HCT116 (cell line): Measurements from ENCODE around the gene ACOX3.

Source experiments
- ELF1 ChIP-seq: IDR thresholded peaks from 2 replicates; pipeline ENCODE4 v1.6.1; 2012; ENCODE audit warnings: low read depth, borderline replicate concordance
- EZH2 ChIP-seq: fragments of 200-600 bp; sonication (generic); IDR thresholded peaks from 2 replicates; pipeline ENCODE4 v1.6.1; 2017; ENCODE audit warnings: antibody characterized with exemption, mixed run types
- EZH2phosphoT487 ChIP-seq: fragments of 200-600 bp; IDR thresholded peaks from 2 replicates; pipeline ENCODE4 v1.6.1; 2018; ENCODE audit warnings: antibody characterized with exemption, borderline replicate concordance
- POLR2A ChIP-seq: IDR thresholded peaks from 2 replicates; pipeline ENCODE4 v1.7.0; 2011; ENCODE audit warnings: borderline replicate concordance; ENCODE audit not compliant: insufficient read depth, insufficient read length; ENCODE audit errors: extremely low read depth
- POLR2AphosphoS5 ChIP-seq: IDR thresholded peaks from 2 replicates; pipeline ENCODE4 v1.6.1; 2011; ENCODE audit warnings: mild to moderate bottlenecking, low read depth, low read length, moderate library complexity
- RAD21 ChIP-seq: IDR thresholded peaks from 2 replicates; pipeline ENCODE4 v1.6.1; 2012; ENCODE audit warnings: low read depth, mild to moderate bottlenecking
- SIN3A ChIP-seq: IDR thresholded peaks from 2 replicates; pipeline ENCODE4 v1.6.1; 2012; ENCODE audit warnings: low read depth
- SP1 ChIP-seq: IDR thresholded peaks from 2 replicates; pipeline ENCODE4 v1.6.1; 2012; ENCODE audit warnings: low read depth
- ZFX ChIP-seq: fragments of 450-650 bp; IDR thresholded peaks from 2 replicates; pipeline ENCODE4 v1.6.1; 2017
- TF ChIP-seq, protein P1 (sequence below): IDR thresholded peaks from 2 replicates; pipeline ENCODE4 v1.6.1; 2011; ENCODE audit warnings: mild to moderate bottlenecking, low read length, moderate library complexity; ENCODE audit not compliant: insufficient replicate concordance; ENCODE audit errors: extremely low read depth
- TF ChIP-seq, protein P2 (sequence below): IDR thresholded peaks from 2 replicates; pipeline ENCODE4 v1.6.1; 2012
- TF ChIP-seq, protein P3 (sequence below), 3 experiments: fragments of 200-600 bp in 1 of 3; sonication (generic) in 1 of 3; IDR thresholded peaks in 2 of 3; conservative IDR thresholded peaks in 1 of 3; 2 replicates each; pipeline ENCODE4 v1.5.1; 2012 to 2017; ENCODE audit warnings: low read depth in 2 of 3, low read length in 2 of 3, antibody characterized with exemption in 1 of 3, borderline replicate concordance in 1 of 3, control low read depth in 1 of 3, mild to moderate bottlenecking in 1 of 3, mixed read lengths in 1 of 3, mixed run types in 1 of 3, moderate library complexity in 1 of 3; ENCODE audit not compliant: insufficient read depth in 1 of 3
- TF ChIP-seq, protein P4 (sequence below): IDR thresholded peaks from 2 replicates; pipeline ENCODE4 v1.6.1; 2012; ENCODE audit warnings: low read depth

DNA sequence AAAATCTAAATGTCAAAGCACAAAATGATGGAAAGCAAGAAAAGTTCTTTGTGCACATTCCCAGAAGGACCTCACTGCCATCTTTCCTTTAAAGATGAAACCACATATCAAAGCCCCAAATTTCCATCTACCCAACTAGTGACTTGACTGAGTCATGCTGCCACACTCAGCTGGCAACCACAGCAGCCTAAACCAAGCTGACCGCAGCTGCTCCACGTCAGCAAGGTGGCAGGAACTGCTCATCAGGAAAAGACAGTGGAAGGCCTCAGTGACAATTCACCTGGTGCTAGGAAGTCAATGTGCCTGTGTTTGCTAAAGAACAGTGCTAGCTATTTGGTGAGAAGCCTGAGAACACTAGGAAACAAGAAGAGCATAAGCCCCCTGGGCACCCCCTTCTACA lies 26.1 kb downstream of the ACOX3 start:
- TF ChIP-seq, protein P1, sequence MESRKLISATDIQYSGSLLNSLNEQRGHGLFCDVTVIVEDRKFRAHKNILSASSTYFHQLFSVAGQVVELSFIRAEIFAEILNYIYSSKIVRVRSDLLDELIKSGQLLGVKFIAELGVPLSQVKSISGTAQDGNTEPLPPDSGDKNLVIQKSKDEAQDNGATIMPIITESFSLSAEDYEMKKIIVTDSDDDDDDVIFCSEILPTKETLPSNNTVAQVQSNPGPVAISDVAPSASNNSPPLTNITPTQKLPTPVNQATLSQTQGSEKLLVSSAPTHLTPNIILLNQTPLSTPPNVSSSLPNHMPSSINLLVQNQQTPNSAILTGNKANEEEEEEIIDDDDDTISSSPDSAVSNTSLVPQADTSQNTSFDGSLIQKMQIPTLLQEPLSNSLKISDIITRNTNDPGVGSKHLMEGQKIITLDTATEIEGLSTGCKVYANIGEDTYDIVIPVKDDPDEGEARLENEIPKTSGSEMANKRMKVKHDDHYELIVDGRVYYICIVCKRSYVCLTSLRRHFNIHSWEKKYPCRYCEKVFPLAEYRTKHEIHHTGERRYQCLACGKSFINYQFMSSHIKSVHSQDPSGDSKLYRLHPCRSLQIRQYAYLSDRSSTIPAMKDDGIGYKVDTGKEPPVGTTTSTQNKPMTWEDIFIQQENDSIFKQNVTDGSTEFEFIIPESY, result no peak
- no peak for TF ChIP-seq POLR2A
- TF ChIP-seq, protein P2, sequence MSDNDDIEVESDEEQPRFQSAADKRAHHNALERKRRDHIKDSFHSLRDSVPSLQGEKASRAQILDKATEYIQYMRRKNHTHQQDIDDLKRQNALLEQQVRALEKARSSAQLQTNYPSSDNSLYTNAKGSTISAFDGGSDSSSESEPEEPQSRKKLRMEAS, result no peak
- no peak for TF ChIP-seq ZFX
- TF ChIP-seq, protein P3, sequence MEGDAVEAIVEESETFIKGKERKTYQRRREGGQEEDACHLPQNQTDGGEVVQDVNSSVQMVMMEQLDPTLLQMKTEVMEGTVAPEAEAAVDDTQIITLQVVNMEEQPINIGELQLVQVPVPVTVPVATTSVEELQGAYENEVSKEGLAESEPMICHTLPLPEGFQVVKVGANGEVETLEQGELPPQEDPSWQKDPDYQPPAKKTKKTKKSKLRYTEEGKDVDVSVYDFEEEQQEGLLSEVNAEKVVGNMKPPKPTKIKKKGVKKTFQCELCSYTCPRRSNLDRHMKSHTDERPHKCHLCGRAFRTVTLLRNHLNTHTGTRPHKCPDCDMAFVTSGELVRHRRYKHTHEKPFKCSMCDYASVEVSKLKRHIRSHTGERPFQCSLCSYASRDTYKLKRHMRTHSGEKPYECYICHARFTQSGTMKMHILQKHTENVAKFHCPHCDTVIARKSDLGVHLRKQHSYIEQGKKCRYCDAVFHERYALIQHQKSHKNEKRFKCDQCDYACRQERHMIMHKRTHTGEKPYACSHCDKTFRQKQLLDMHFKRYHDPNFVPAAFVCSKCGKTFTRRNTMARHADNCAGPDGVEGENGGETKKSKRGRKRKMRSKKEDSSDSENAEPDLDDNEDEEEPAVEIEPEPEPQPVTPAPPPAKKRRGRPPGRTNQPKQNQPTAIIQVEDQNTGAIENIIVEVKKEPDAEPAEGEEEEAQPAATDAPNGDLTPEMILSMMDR (IDR thresholded peaks at IDR 0.05 in 2 of 3, conservative IDR thresholded peaks at IDR 0.05 in 1 of 3; ENCODE audit: borderline replicate concordance in 1 of 3, insufficient read depth in 1 of 3, low read depth in 2 of 3, low read length in 2 of 3), result no peak
- no peak for TF ChIP-seq SIN3A
- TF ChIP-seq EZH2, result no peak
- no peak for TF ChIP-seq RAD21
- TF ChIP-seq, protein P4, sequence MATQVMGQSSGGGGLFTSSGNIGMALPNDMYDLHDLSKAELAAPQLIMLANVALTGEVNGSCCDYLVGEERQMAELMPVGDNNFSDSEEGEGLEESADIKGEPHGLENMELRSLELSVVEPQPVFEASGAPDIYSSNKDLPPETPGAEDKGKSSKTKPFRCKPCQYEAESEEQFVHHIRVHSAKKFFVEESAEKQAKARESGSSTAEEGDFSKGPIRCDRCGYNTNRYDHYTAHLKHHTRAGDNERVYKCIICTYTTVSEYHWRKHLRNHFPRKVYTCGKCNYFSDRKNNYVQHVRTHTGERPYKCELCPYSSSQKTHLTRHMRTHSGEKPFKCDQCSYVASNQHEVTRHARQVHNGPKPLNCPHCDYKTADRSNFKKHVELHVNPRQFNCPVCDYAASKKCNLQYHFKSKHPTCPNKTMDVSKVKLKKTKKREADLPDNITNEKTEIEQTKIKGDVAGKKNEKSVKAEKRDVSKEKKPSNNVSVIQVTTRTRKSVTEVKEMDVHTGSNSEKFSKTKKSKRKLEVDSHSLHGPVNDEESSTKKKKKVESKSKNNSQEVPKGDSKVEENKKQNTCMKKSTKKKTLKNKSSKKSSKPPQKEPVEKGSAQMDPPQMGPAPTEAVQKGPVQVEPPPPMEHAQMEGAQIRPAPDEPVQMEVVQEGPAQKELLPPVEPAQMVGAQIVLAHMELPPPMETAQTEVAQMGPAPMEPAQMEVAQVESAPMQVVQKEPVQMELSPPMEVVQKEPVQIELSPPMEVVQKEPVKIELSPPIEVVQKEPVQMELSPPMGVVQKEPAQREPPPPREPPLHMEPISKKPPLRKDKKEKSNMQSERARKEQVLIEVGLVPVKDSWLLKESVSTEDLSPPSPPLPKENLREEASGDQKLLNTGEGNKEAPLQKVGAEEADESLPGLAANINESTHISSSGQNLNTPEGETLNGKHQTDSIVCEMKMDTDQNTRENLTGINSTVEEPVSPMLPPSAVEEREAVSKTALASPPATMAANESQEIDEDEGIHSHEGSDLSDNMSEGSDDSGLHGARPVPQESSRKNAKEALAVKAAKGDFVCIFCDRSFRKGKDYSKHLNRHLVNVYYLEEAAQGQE, result no peak
- TF ChIP-seq POLR2AphosphoS5, result no peak
- TF ChIP-seq ELF1, result no peak
- no peak for TF ChIP-seq SP1
- no peak for TF ChIP-seq EZH2phosphoT487
